H1 (cell line): ENCODE data around the gene HLA-DPB1.

Experiments used
- BACH1 ChIP-seq: IDR thresholded peaks from 2 replicates; pipeline ENCODE4 v1.6.1; 2012; ENCODE audit warnings: low read length, improper control_type of control experiment
- CBX5 ChIP-seq: fragments of 300-800, 300-1000 bp; sonication (generic); IDR thresholded peaks from 2 replicates; pipeline ENCODE4 v1.7.1; 2016; ENCODE audit warnings: antibody characterized with exemption, low read length, low read depth
- CEBPB ChIP-seq: IDR thresholded peaks from 2 replicates; pipeline ENCODE4 v1.6.1; 2012; ENCODE audit warnings: low read depth, low read length
- EZH2 ChIP-seq: fragments of 200-600 bp; sonication (generic); IDR thresholded peaks from 2 replicates; pipeline ENCODE4 v1.7.1; 2012; ENCODE audit warnings: low read depth, mild to moderate bottlenecking, moderate library complexity, low read length, inconsistent platforms; ENCODE audit not compliant: severe bottlenecking
- KDM5A ChIP-seq: fragments of 200-600 bp; IDR thresholded peaks from 2 replicates; pipeline ENCODE4 v1.7.1; 2012; ENCODE audit warnings: mild to moderate bottlenecking, low read length, inconsistent platforms, mixed read lengths
- POLR2A ChIP-seq, 2 experiments: IDR thresholded peaks; 1 replicate in 1 of 2; 2 replicates in 1 of 2; pipeline ENCODE4 v1.6.1; 2011; ENCODE audit warnings: low read depth in 2 of 2, low read length in 2 of 2, mild to moderate bottlenecking in 2 of 2; ENCODE audit errors: control extremely low read depth in 1 of 2
- RBBP5 ChIP-seq: IDR thresholded peaks from 2 replicates; pipeline ENCODE4 v1.7.1; 2012; ENCODE audit warnings: low read depth, mild to moderate bottlenecking, inconsistent platforms, low read length, moderate library complexity, borderline replicate concordance
- TCF12 ChIP-seq: IDR thresholded peaks from 2 replicates; pipeline ENCODE4 v1.6.1; 2011; ENCODE audit warnings: low read depth, mild to moderate bottlenecking, low read length
- YY1 ChIP-seq: IDR thresholded peaks from 2 replicates; pipeline ENCODE4 v1.6.1; 2011; ENCODE audit warnings: low read depth, mild to moderate bottlenecking, low read length
- TF ChIP-seq, protein P1 (sequence below): fragments of 300-600 bp; sonication (generic); IDR thresholded peaks from 2 replicates; pipeline ENCODE4 v1.7.1; 2012; ENCODE audit warnings: low read length, moderate library complexity, mild to moderate bottlenecking, inconsistent platforms; ENCODE audit not compliant: insufficient replicate concordance
- TF ChIP-seq, protein P2 (sequence below), 3 experiments: IDR thresholded peaks; 1 replicate in 2 of 3; 2 replicates in 1 of 3; pipeline versions ENCODE4 v1.5.1 to v1.6.1; 2011; ENCODE audit warnings: low read length in 3 of 3, mild to moderate bottlenecking in 3 of 3, inconsistent platforms in 2 of 3, low read depth in 1 of 3, moderate library complexity in 1 of 3; ENCODE audit not compliant: insufficient read depth in 1 of 3; ENCODE audit errors: control extremely low read depth in 1 of 3
- TF ChIP-seq, protein P3 (sequence below): IDR thresholded peaks from 2 replicates; pipeline ENCODE4 v1.6.1; 2012; ENCODE audit warnings: low read length, inconsistent platforms

GRCh38 chr6:33029328-33030184, 46.2 kb upstream of the HLA-DPB1 start:
- no peak for TF ChIP-seq YY1
- no peak for TF ChIP-seq POLR2A (IDR thresholded peaks at IDR 0.05; ENCODE audit: control extremely low read depth in 1 of 2, low read depth in 2 of 2, low read length in 2 of 2)
- no peak for TF ChIP-seq KDM5A
- TF ChIP-seq BACH1, result no peak
- no peak for TF ChIP-seq EZH2
- no peak for TF ChIP-seq TCF12
- TF ChIP-seq, protein P1, sequence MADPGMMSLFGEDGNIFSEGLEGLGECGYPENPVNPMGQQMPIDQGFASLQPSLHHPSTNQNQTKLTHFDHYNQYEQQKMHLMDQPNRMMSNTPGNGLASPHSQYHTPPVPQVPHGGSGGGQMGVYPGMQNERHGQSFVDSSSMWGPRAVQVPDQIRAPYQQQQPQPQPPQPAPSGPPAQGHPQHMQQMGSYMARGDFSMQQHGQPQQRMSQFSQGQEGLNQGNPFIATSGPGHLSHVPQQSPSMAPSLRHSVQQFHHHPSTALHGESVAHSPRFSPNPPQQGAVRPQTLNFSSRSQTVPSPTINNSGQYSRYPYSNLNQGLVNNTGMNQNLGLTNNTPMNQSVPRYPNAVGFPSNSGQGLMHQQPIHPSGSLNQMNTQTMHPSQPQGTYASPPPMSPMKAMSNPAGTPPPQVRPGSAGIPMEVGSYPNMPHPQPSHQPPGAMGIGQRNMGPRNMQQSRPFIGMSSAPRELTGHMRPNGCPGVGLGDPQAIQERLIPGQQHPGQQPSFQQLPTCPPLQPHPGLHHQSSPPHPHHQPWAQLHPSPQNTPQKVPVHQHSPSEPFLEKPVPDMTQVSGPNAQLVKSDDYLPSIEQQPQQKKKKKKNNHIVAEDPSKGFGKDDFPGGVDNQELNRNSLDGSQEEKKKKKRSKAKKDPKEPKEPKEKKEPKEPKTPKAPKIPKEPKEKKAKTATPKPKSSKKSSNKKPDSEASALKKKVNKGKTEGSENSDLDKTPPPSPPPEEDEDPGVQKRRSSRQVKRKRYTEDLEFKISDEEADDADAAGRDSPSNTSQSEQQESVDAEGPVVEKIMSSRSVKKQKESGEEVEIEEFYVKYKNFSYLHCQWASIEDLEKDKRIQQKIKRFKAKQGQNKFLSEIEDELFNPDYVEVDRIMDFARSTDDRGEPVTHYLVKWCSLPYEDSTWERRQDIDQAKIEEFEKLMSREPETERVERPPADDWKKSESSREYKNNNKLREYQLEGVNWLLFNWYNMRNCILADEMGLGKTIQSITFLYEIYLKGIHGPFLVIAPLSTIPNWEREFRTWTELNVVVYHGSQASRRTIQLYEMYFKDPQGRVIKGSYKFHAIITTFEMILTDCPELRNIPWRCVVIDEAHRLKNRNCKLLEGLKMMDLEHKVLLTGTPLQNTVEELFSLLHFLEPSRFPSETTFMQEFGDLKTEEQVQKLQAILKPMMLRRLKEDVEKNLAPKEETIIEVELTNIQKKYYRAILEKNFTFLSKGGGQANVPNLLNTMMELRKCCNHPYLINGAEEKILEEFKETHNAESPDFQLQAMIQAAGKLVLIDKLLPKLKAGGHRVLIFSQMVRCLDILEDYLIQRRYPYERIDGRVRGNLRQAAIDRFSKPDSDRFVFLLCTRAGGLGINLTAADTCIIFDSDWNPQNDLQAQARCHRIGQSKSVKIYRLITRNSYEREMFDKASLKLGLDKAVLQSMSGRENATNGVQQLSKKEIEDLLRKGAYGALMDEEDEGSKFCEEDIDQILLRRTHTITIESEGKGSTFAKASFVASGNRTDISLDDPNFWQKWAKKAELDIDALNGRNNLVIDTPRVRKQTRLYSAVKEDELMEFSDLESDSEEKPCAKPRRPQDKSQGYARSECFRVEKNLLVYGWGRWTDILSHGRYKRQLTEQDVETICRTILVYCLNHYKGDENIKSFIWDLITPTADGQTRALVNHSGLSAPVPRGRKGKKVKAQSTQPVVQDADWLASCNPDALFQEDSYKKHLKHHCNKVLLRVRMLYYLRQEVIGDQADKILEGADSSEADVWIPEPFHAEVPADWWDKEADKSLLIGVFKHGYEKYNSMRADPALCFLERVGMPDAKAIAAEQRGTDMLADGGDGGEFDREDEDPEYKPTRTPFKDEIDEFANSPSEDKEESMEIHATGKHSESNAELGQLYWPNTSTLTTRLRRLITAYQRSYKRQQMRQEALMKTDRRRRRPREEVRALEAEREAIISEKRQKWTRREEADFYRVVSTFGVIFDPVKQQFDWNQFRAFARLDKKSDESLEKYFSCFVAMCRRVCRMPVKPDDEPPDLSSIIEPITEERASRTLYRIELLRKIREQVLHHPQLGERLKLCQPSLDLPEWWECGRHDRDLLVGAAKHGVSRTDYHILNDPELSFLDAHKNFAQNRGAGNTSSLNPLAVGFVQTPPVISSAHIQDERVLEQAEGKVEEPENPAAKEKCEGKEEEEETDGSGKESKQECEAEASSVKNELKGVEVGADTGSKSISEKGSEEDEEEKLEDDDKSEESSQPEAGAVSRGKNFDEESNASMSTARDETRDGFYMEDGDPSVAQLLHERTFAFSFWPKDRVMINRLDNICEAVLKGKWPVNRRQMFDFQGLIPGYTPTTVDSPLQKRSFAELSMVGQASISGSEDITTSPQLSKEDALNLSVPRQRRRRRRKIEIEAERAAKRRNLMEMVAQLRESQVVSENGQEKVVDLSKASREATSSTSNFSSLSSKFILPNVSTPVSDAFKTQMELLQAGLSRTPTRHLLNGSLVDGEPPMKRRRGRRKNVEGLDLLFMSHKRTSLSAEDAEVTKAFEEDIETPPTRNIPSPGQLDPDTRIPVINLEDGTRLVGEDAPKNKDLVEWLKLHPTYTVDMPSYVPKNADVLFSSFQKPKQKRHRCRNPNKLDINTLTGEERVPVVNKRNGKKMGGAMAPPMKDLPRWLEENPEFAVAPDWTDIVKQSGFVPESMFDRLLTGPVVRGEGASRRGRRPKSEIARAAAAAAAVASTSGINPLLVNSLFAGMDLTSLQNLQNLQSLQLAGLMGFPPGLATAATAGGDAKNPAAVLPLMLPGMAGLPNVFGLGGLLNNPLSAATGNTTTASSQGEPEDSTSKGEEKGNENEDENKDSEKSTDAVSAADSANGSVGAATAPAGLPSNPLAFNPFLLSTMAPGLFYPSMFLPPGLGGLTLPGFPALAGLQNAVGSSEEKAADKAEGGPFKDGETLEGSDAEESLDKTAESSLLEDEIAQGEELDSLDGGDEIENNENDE, result no peak
- TF ChIP-seq, protein P2, sequence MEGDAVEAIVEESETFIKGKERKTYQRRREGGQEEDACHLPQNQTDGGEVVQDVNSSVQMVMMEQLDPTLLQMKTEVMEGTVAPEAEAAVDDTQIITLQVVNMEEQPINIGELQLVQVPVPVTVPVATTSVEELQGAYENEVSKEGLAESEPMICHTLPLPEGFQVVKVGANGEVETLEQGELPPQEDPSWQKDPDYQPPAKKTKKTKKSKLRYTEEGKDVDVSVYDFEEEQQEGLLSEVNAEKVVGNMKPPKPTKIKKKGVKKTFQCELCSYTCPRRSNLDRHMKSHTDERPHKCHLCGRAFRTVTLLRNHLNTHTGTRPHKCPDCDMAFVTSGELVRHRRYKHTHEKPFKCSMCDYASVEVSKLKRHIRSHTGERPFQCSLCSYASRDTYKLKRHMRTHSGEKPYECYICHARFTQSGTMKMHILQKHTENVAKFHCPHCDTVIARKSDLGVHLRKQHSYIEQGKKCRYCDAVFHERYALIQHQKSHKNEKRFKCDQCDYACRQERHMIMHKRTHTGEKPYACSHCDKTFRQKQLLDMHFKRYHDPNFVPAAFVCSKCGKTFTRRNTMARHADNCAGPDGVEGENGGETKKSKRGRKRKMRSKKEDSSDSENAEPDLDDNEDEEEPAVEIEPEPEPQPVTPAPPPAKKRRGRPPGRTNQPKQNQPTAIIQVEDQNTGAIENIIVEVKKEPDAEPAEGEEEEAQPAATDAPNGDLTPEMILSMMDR (IDR thresholded peaks at IDR 0.05; ENCODE audit: control extremely low read depth in 1 of 3, insufficient read depth in 1 of 3, low read depth in 1 of 3, low read length in 3 of 3), result no peak
- TF ChIP-seq, protein P3, sequence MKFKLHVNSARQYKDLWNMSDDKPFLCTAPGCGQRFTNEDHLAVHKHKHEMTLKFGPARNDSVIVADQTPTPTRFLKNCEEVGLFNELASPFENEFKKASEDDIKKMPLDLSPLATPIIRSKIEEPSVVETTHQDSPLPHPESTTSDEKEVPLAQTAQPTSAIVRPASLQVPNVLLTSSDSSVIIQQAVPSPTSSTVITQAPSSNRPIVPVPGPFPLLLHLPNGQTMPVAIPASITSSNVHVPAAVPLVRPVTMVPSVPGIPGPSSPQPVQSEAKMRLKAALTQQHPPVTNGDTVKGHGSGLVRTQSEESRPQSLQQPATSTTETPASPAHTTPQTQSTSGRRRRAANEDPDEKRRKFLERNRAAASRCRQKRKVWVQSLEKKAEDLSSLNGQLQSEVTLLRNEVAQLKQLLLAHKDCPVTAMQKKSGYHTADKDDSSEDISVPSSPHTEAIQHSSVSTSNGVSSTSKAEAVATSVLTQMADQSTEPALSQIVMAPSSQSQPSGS, result no peak
- TF ChIP-seq CBX5, result no peak
- TF ChIP-seq RBBP5, result no peak
- TF ChIP-seq CEBPB, result no peak
